Measurements from ENCODE around the gene IL13. TPM values are rescaled to one million over a fixed set of nuclear protein-coding genes. Genes with fewer than 3 reads are reported as not detected.
A peak's percentile ranks its signal among the peaks of the same experiment; 100 is the strongest.

The IL13 gene
- total RNA-seq, 1 donor from 2014 or later = not detected

DNA sequence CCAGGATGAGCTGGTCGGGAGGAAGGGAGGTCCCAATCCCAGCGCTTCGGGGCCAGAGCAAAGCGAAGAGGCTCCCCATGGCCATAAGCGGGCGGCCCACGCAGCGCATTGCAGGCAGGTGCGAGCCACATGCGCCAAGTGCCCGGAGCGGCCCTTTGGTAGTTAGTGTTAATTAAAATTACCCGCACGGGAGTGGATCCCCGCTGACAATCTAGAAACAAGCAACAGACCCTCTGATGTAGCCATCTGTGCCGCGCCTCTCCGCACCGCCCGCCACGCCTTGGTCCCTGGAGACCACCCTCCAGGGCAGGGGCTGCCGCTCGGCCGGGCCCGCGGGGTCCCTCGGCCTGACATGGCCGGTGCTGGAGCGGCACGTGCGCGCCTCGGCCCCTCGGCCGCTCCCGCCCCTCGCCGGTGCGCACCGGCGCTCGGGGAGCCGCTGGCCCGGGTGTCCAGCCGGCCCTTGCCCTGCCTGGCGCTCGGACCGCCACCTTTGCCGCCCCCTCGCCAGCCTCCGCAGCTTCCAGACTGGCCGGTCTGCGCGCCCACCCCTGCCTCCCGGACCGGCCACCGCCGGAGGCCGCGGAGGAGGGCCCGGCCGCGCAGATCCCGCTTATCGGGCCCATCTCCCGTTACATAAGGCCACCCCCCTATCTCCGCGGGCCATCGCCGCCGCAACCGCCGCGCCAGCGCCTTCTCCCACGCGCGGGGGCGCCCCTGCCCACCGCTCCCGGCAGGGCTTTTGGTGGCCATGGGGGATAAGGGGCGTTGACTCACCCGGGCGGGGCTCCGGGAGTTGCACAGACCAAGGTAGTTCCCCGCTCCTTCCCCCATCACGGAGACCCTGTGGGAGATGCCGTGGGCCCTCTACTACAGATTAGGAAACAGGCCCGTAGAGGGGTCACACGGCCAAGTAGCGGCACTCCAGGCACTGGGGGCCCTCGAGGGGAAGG is 1.9 kb upstream of the IL13 start:
- Histone ChIP-seq H3K36me3 (no peaks in the 10 kb centered on the region), H3K4me3 (peak overlapping the region; percentile 64), H3K27me3 (ENCODE audit: low read depth) (peaks cover 52% of the 10 kb centered on the region), H3K4me1 (peaks cover 14% of the 10 kb centered on the region), H3K9me3 (replicated peaks) (no peaks in the 10 kb centered on the region), H3K27ac (replicated peaks) (no peak overlapping the region)
- intact Hi-C loops (cut with micrococcal nuclease) = no loop called here
- TF ChIP-seq, protein P1, sequence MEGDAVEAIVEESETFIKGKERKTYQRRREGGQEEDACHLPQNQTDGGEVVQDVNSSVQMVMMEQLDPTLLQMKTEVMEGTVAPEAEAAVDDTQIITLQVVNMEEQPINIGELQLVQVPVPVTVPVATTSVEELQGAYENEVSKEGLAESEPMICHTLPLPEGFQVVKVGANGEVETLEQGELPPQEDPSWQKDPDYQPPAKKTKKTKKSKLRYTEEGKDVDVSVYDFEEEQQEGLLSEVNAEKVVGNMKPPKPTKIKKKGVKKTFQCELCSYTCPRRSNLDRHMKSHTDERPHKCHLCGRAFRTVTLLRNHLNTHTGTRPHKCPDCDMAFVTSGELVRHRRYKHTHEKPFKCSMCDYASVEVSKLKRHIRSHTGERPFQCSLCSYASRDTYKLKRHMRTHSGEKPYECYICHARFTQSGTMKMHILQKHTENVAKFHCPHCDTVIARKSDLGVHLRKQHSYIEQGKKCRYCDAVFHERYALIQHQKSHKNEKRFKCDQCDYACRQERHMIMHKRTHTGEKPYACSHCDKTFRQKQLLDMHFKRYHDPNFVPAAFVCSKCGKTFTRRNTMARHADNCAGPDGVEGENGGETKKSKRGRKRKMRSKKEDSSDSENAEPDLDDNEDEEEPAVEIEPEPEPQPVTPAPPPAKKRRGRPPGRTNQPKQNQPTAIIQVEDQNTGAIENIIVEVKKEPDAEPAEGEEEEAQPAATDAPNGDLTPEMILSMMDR (IDR thresholded peaks at IDR 0.05; ENCODE audit: borderline replicate concordance) = no peak
- no peak for DNase-seq

DNA sequence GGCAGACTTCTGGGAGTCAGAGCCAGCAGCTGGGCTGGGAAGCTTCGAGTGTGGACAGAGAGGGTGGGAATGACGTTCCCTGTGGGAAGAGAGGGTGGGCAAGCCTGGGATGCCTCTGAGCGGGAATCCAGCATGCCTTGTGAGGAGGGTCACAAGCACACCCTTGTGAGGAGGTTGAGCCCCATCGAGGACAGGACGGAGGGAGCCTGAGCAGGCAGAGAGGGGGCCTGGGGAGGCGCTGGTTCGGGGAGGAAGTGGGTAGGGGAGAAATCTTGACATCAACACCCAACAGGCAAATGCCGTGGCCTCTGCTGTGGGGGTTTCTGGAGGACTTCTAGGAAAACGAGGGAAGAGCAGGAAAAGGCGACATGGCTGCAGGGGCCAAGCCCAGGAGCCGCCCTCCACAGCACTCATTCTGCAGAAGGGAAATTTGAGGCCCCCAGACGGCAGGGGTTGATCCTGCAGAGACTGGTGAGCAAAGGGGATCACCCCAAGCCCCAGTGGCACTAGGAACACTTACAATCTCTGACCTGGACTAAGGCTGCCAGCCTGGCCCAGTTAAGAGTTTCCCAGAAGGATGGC is 1.1 kb upstream of the IL13 start:
- H3K27me3 ChIP-seq (ENCODE audit: low read depth) = peaks cover 52% of the 10 kb centered on the region
- peaks cover 14% of the 10 kb centered on the region for H3K4me1 ChIP-seq
- no peaks in the 10 kb centered on the region for H3K9me3 ChIP-seq (replicated peaks)
- intact Hi-C loops (cut with micrococcal nuclease) = no loop called here
- TF ChIP-seq, protein P1 (IDR thresholded peaks at IDR 0.05; ENCODE audit: borderline replicate concordance) = no peak
- no peak for DNase-seq
- no peak overlapping the region for H3K27ac ChIP-seq (replicated peaks)
- H3K4me3 ChIP-seq = peak overlapping the region; percentile 64
- no peaks in the 10 kb centered on the region for H3K36me3 ChIP-seq

DNA sequence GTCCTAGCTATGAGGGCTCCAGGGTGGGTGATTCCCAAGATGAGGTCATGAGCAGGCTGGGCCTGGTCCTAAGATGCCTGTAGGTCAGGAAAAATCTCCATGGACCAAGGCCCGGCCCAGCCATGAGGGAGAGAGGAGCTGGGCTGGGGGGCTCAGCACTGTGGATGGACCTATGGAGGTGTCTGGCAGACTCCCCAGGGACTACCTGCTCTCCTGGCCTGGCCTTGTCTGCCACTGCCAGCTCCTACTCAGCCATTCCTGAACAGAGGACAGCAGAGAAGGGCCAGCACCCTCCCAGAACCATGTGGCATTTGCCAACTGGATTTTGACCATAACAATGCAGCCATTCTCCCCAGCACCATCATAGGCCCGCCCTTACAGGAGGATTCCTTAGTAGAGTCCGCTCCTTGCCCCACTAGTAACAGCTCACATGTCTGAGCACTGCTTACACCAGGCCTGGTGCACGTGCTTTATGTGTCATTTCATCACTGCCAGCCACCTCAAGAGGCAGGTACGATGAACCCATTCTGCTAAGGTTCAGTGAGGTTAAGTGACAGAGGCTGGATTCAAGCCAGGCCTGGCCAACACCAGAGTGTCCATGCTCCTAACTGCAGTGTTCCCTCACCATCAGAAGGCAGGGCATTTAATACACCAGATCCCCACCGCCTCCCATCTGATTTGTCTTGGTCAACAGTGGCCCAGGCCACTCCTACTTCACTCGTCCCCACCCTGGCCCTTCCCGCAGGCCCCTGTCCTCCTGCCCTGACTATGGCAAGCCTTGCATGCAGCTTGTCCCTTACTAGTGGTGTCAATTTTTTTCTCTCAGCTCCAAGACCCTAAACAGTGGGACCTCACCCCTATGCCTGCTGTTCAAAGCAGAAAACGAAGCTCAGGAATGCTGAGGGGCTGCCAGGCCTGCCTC is 669 bp downstream of the IL13 start:
- TF ChIP-seq, protein P1 (IDR thresholded peaks at IDR 0.05; ENCODE audit: borderline replicate concordance) = no peak
- Histone ChIP-seq H3K9me3 (replicated peaks) (no peaks in the 10 kb centered on the region), H3K27ac (replicated peaks) (no peak overlapping the region), H3K27me3 (ENCODE audit: low read depth) (peaks cover 47% of the 10 kb centered on the region), H3K4me3 (no peak overlapping the region), H3K36me3 (no peaks in the 10 kb centered on the region), H3K4me1 (peaks cover 14% of the 10 kb centered on the region)
- intact Hi-C loops (cut with micrococcal nuclease) = no loop called here
- no peak for DNase-seq

- intact Hi-C loops (cut with micrococcal nuclease) = no loop called here
- Histone ChIP-seq H3K27ac (replicated peaks) (no peak overlapping the region), H3K4me1 (peaks cover 14% of the 10 kb centered on the region), H3K27me3 (ENCODE audit: low read depth) (peaks cover 35% of the 10 kb centered on the region), H3K4me3 (no peak overlapping the region), H3K9me3 (replicated peaks) (no peaks in the 10 kb centered on the region), H3K36me3 (no peaks in the 10 kb centered on the region)
- TF ChIP-seq, protein P1 (IDR thresholded peaks at IDR 0.05; ENCODE audit: borderline replicate concordance) = no peak
- no peak for DNase-seq
Measured at GRCh38 chr5:132659598-132660493, 1.9 kb downstream of the IL13 start.

All from left ventricle myocardium inferior (tissue), 1 donor.